Activated naive CD8-positive, alpha-beta T cell treated with anti-CD3 and anti-CD28 coated beads for 36 hours (primary cell): ENCODE data around the gene SERPINF2. TPM values are rescaled to one million over a fixed set of nuclear protein-coding genes. Genes with fewer than 3 reads are reported as not detected.
"Not testable (repeated sequence)": the region's sequence is repeated elsewhere in the genome, so short reads cannot be mapped to it uniquely, and the experiment has no call there.

Source experiments
- DNase-seq: peaks from one replicate; pipeline ENCODE4 v3.0.0; 2021
- H3K27ac Mint-ChIP-seq: one replicate; pipeline ENCODE4 v1.8.0; 2022; ENCODE audit warnings: mild to moderate bottlenecking, moderate library complexity, mixed read lengths
- H3K27me3 Mint-ChIP-seq: one replicate; pipeline ENCODE4 v1.8.0; 2022; ENCODE audit warnings: mild to moderate bottlenecking, mixed read lengths
- H3K36me3 Mint-ChIP-seq: one replicate; pipeline ENCODE4 v1.8.0; 2021; ENCODE audit warnings: mild to moderate bottlenecking, mixed read lengths
- H3K4me1 Mint-ChIP-seq: one replicate; pipeline ENCODE4 v1.8.0; 2021; ENCODE audit warnings: mixed read lengths
- H3K4me3 Mint-ChIP-seq: one replicate; pipeline ENCODE4 v1.8.0; 2022; ENCODE audit warnings: mild to moderate bottlenecking, moderate library complexity, mixed read lengths
- H3K9me3 Mint-ChIP-seq: one replicate; pipeline ENCODE4 v1.8.0; 2022; ENCODE audit warnings: mixed read lengths
- total RNA-seq, 2 experiments: library from RNA; stranded (reverse); gene quantifications; one replicate each; pipeline ENCODE4 v1.2.3, GENCODE V29; 2021

Gene SERPINF2
- total RNA-seq, 2 experiments from 2014 or later = 0.08 to 0.12 TPM

GRCh38 chr17:1737531-1738291, 5.0 kb upstream of the SERPINF2 start:
- Mint-ChIP-seq H3K27me3 (no peaks in the 10 kb centered on the region), H3K27ac (no peak overlapping the region), H3K4me1 (peaks cover 9% of the 10 kb centered on the region), H3K36me3 (peaks cover 13% of the 10 kb centered on the region), H3K4me3 (no peak overlapping the region), H3K9me3 (no peaks in the 10 kb centered on the region)
- no peak for DNase-seq

GRCh38 chr17:1741899-1742298, 772 bp upstream of the SERPINF2 start:
- H3K4me1 Mint-ChIP-seq, H3K27ac Mint-ChIP-seq, H3K9me3 Mint-ChIP-seq, H3K4me3 Mint-ChIP-seq, H3K27me3 Mint-ChIP-seq, H3K36me3 Mint-ChIP-seq, DNase-seq: not testable (repeated sequence)

DNA sequence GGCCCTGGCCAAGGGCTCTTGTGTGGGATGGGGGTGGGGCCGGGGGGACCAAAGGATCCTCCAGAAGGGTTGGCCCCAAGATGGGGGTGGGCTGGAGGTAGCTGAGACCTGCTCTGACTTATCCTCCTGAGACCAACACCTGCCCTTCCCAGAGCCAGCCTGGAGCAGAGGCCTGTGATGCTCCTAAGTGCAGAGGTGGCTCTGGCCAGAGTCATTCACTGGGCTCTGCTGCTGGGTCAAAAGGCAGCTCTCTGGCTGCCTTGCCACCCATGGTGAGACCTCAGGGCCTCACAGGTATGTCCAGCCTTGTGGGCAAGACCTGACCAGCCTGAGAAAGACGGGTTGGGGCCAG, 393 bp downstream of the SERPINF2 start:
- H3K27me3 Mint-ChIP-seq = no peaks in the 10 kb centered on the region
- no peaks in the 10 kb centered on the region for H3K9me3 Mint-ChIP-seq
- H3K4me3 Mint-ChIP-seq = no peak overlapping the region
- peaks cover 2% of the 10 kb centered on the region for H3K36me3 Mint-ChIP-seq
- no peak for DNase-seq
- H3K27ac Mint-ChIP-seq = no peak overlapping the region
- H3K4me1 Mint-ChIP-seq = no peaks in the 10 kb centered on the region

DNA sequence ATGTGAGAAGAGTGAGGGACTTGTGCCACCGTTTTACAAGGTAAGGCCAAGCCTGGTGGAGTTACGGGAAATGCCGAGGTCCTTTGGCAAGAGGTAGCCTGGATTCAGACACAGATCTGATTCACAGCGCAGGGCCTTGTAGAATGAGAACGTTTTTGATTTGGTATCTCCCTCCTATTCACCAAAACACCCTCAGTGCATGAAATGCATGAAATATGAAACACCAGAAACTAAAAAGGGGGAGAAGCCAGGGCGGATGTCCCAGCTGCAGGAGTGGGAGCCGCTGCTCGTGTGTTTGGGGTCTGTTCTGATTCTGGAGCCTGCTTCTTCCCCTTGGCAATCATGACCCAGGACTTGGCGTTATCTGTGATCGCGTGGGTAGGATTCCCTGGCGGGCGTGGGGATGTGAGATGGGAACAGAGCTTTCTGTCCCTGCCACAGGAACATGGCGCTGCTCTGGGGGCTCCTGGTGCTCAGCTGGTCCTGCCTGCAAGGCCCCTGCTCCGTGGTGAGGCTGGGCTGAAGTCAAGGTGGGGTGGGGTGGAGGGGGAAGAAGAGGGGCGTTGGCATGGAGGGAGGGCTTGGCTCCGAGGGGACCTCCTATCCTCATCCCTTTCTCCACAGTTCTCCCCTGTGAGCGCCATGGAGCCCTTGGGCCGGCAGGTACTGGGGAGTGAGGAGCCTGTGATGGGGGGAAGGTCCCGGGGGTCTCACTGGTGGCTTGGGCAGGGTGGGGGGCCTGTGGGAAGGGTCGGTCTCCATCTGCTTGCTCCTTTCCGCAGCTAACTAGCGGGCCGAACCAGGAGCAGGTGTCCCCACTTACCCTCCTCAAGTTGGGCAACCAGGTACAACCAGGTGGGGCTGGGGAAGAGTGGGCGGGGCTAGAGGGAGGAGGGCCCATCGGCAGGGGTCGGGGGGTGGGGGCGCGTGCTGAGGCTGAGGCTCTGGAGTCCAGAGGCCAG, 2.2 kb downstream of the SERPINF2 start:
- DNase-seq = no peak
- Mint-ChIP-seq H3K27me3 (no peaks in the 10 kb centered on the region), H3K27ac (no peak overlapping the region), H3K36me3 (no peaks in the 10 kb centered on the region), H3K9me3 (no peaks in the 10 kb centered on the region), H3K4me1 (no peaks in the 10 kb centered on the region), H3K4me3 (no peak overlapping the region)

DNA sequence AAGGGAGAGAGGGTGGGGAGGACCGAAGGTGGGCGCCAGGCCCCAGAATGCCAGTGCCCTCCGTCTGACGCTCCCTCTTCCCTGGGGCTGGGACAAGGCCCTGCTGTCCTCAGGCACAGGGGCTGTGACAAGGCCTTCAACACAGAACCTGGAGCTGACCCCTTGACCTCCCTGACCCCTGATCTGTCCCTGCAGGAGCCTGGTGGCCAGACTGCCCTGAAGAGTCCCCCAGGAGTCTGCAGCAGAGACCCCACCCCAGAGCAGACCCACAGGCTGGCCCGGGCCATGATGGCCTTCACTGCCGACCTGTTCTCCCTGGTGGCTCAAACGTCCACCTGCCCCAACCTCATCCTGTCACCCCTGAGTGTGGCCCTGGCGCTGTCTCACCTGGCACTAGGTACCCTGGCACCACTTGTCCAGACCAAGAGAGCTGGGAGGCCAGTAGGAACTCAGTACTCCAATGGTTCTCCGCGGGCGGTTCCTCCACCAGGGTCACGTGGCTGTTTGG, 2.9 kb downstream of the SERPINF2 start:
- no peaks in the 10 kb centered on the region for H3K9me3 Mint-ChIP-seq
- no peaks in the 10 kb centered on the region for H3K4me1 Mint-ChIP-seq
- H3K27ac Mint-ChIP-seq = no peak overlapping the region
- H3K4me3 Mint-ChIP-seq = no peak overlapping the region
- no peaks in the 10 kb centered on the region for H3K36me3 Mint-ChIP-seq
- no peak for DNase-seq
- no peaks in the 10 kb centered on the region for H3K27me3 Mint-ChIP-seq

DNA sequence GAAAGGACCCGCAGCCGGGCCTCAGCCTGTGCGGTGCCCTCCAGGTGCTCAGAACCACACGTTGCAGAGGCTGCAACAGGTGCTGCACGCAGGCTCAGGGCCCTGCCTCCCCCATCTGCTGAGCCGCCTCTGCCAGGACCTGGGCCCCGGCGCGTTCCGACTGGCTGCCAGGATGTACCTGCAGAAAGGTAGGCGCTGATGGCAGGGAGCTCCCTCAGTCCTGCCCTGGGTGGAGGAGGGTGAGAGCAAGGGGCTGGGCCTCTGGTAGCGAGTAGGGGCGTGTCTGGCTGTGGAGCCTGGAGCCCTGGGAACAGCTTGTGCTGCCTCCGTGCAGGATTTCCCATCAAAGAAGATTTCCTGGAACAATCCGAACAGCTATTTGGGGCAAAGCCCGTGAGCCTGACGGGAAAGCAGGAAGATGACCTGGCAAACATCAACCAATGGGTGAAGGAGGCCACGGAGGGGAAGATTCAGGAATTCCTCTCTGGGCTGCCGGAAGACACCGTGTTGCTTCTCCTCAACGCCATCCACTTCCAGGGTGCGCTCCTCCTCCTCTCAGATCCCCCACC, 4.4 kb downstream of the SERPINF2 start:
- Mint-ChIP-seq H3K4me3 (no peak overlapping the region), H3K9me3 (no peaks in the 10 kb centered on the region), H3K4me1 (no peaks in the 10 kb centered on the region), H3K27ac (no peak overlapping the region), H3K36me3 (no peaks in the 10 kb centered on the region), H3K27me3 (no peaks in the 10 kb centered on the region)
- no peak for DNase-seq

GRCh38 chr17:1750628-1751027, 8.0 kb downstream of the SERPINF2 start:
- Mint-ChIP-seq H3K9me3 (no peaks in the 10 kb centered on the region), H3K27ac (no peak overlapping the region), H3K36me3 (no peaks in the 10 kb centered on the region), H3K4me3 (no peak overlapping the region), H3K27me3 (no peaks in the 10 kb centered on the region), H3K4me1 (peaks cover 2% of the 10 kb centered on the region)
- no peak for DNase-seq

DNA sequence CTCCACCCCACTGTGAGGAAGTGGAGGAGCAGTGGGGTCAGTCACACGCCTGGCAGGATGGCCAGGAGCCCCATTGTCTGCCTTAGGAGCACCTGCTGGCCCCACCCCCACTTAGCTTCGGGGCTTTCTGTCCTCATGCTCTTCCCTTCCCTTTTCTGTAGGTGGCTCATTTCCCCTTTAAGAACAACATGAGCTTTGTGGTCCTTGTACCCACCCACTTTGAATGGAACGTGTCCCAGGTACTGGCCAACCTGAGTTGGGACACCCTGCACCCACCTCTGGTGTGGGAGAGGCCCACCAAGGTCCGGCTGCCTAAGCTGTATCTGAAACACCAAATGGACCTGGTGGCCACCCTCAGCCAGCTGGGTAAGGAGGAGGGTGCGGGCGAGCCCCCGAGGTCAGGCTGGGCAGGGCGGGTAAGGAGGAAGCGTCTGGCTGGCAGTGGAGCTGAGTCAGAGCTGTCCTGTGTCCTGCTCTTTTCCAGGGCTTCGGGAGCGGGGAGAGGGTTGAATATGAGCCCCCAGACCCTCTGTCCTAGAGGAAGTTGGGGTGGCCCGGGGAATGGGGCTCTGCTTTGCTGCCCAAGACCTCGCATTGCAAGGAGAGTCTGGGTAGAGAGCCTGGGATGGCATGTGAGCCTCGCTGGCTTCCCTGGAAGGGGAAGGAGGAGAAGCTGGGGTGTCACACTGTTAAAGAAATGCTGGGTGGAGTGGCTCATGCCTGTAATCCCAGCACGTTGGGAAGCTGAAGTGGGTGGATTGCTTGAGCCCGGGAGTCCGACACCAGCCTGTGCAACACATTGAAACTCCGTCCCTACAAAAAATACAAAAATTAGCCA, 10.0 kb downstream of the SERPINF2 start:
- Mint-ChIP-seq H3K36me3 (no peaks in the 10 kb centered on the region), H3K27ac (no peak overlapping the region), H3K4me3 (no peak overlapping the region), H3K27me3 (no peaks in the 10 kb centered on the region), H3K4me1 (peaks cover 2% of the 10 kb centered on the region), H3K9me3 (no peaks in the 10 kb centered on the region)
- DNase-seq = no peak

DNA sequence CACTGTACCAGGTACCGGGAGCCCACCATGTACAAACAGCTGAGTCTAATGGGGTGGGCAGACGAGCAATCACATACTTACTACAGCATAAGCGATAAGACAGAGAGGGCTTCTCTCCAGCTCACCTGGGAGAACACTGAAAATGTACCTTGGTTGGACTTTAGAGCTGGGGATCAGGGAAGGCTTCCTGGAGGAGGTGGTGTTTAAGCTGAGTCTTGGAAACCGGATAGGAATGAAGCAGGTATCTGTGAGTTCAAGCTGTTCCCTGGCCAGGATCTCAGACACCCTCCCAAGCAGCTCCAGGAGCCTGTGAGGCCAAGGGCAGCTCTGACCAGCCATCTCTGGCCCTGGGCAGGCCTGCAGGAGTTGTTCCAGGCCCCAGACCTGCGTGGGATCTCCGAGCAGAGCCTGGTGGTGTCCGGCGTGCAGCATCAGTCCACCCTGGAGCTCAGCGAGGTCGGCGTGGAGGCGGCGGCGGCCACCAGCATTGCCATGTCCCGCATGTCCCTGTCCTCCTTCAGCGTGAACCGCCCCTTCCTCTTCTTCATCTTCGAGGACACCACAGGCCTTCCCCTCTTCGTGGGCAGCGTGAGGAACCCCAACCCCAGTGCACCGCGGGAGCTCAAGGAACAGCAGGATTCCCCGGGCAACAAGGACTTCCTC, 11.2 kb downstream of the SERPINF2 start:
- no peak for DNase-seq
- no peaks in the 10 kb centered on the region for H3K27me3 Mint-ChIP-seq
- no peaks in the 10 kb centered on the region for H3K36me3 Mint-ChIP-seq
- no peak overlapping the region for H3K27ac Mint-ChIP-seq
- H3K4me3 Mint-ChIP-seq = no peak overlapping the region
- no peaks in the 10 kb centered on the region for H3K9me3 Mint-ChIP-seq
- peaks cover 2% of the 10 kb centered on the region for H3K4me1 Mint-ChIP-seq

GRCh38 chr17:1754430-1755112, 11.9 kb downstream of the SERPINF2 start:
- no peak for DNase-seq
- Mint-ChIP-seq H3K27me3 (no peaks in the 10 kb centered on the region), H3K4me3 (no peak overlapping the region), H3K36me3 (no peaks in the 10 kb centered on the region), H3K9me3 (no peaks in the 10 kb centered on the region), H3K4me1 (peaks cover 2% of the 10 kb centered on the region), H3K27ac (no peak overlapping the region)

GRCh38 chr17:1755252-1755826, 12.7 kb downstream of the SERPINF2 start:
- Mint-ChIP-seq H3K36me3 (no peaks in the 10 kb centered on the region), H3K9me3 (no peaks in the 10 kb centered on the region), H3K27me3 (no peaks in the 10 kb centered on the region), H3K27ac (no peak overlapping the region), H3K4me3 (no peak overlapping the region), H3K4me1 (peaks cover 2% of the 10 kb centered on the region)
- no peak for DNase-seq

DNA sequence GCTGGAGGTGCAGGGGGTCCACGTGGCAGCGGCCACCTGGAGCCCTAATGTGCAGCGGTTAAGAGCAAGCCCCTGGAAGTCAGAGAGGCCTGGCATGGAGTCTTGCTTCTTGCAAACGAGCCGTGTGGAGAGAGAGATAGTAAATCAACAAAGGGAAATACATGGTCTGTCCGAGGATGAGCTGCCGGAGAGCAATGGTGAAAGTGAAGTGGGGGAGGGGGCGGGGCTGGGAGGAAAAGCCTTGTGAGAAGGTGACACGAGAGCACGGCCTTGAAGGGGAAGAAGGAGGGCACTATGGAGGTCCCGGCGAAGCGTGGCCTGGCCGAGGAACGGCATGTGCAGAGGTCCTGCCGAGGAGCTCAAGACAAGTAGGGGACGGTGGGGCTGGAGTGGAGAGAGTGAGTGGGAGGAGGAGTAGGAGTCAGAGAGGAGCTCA, 13.2 kb downstream of the SERPINF2 start:
- Mint-ChIP-seq H3K4me3 (no peak overlapping the region), H3K27ac (no peak overlapping the region), H3K36me3 (no peaks in the 10 kb centered on the region), H3K9me3 (no peaks in the 10 kb centered on the region), H3K4me1 (peaks cover 2% of the 10 kb centered on the region), H3K27me3 (no peaks in the 10 kb centered on the region)
- DNase-seq = no peak

DNA sequence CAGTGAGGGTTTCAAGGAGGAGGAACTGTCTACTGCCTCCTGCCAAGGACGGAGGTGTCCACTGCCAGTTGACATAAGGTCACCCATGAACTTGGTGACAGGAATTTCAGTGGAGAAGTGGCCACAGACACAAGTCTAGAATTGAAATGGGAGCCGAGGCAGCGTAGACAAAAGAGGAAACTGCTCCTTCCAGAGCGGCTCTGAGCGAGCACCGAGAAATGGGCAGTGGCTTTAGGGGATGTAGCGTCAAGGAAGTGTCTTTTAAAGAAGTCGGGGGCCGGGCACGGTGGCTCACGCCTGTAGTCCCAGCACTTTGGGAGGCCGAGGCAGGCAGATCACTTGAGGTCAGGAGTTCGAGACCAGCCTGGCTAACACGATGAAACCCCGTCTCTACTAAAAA, 16.1 kb downstream of the SERPINF2 start:
- Mint-ChIP-seq H3K27ac (no peak overlapping the region), H3K27me3 (no peaks in the 10 kb centered on the region), H3K4me3 (no peak overlapping the region), H3K9me3 (no peaks in the 10 kb centered on the region), H3K4me1 (peaks cover 11% of the 10 kb centered on the region), H3K36me3 (no peaks in the 10 kb centered on the region)
- no peak for DNase-seq
